ENCODE measurements around the gene BRD3.

The BRD3 gene

DNA sequence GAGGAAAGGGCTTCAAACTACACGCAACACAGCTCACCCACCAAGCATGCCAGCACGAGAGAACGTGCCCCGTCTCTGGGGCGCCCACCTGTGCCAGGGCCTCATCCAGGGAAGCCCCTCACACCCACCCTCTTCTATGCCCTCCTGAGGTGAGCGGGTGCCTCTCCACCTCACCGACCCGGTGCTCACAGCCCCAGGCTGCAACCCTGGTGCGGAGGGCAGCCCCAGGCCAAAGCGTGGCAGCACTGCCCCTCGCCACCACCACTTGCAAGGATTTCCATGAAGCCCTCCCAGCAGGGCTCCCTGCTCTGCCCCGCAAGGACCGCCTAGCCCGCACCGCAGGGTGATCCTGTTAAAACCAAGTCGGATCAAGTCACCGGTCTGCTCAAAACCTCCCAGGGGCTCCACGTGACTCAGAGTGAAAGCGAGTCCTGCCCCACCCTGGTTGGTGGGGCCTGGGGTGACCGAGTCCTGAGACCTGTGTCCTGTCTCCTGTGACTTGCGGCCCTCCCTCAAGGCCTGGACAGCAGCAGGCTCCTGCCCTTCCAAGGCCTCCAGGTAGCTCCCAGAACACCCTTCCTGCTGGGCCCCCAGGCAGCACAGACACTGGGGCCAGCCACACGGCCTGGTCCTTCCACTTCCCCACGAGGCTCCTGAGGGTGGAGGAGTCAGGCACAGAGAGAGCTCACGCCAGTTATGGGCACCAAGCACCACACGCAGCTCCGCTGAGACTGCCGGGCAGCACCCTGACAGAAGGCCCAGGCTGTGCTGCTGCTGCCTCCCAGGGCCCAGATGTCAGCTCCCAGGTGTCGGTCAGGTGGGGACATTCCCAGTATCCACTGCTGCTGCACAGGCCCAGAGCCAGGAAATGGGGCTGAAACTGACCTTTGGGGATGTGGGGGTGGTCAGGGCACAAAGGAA, 12.7 kb downstream of the BRD3 start:
- Histone ChIP-seq H3K27me3 (ENCODE audit: low read depth, low read length) (peaks cover 6% of the 10 kb centered on the region; the same call in 1 of the 2 replicates), H3K36me3 (replicated peaks; ENCODE audit: low read depth, low read length) (no peaks in the 10 kb centered on the region), H3K79me2 (ENCODE audit: low read length) (peaks cover 11% of the 10 kb centered on the region), H3K9ac (ENCODE audit: low read length) (no peak overlapping the region), H2AFZ (ENCODE audit: low read depth, low read length) (no peak overlapping the region), H3K4me1 (ENCODE audit: low read length) (peaks cover 9% of the 10 kb centered on the region), H4K20me1 (ENCODE audit: insufficient read depth, low read length) (peaks cover 71% of the 10 kb centered on the region), H3K4me2 (ENCODE audit: low read length) (no peak overlapping the region), H3K27ac (ENCODE audit: low read length) (no peak overlapping the region), H3K9me3 (ENCODE audit: insufficient read depth, low read length) (no peaks in the 10 kb centered on the region), H3K4me3 (ENCODE audit: low read length) (no peak overlapping the region)
- TF ChIP-seq, protein P1, sequence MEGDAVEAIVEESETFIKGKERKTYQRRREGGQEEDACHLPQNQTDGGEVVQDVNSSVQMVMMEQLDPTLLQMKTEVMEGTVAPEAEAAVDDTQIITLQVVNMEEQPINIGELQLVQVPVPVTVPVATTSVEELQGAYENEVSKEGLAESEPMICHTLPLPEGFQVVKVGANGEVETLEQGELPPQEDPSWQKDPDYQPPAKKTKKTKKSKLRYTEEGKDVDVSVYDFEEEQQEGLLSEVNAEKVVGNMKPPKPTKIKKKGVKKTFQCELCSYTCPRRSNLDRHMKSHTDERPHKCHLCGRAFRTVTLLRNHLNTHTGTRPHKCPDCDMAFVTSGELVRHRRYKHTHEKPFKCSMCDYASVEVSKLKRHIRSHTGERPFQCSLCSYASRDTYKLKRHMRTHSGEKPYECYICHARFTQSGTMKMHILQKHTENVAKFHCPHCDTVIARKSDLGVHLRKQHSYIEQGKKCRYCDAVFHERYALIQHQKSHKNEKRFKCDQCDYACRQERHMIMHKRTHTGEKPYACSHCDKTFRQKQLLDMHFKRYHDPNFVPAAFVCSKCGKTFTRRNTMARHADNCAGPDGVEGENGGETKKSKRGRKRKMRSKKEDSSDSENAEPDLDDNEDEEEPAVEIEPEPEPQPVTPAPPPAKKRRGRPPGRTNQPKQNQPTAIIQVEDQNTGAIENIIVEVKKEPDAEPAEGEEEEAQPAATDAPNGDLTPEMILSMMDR (IDR thresholded peaks at IDR 0.05; ENCODE audit: low read depth, low read length), result no peak
- no peak for TF ChIP-seq EZH2phosphoT487 (IDR thresholded peaks at IDR 0.05; ENCODE audit: low read depth)

DNA sequence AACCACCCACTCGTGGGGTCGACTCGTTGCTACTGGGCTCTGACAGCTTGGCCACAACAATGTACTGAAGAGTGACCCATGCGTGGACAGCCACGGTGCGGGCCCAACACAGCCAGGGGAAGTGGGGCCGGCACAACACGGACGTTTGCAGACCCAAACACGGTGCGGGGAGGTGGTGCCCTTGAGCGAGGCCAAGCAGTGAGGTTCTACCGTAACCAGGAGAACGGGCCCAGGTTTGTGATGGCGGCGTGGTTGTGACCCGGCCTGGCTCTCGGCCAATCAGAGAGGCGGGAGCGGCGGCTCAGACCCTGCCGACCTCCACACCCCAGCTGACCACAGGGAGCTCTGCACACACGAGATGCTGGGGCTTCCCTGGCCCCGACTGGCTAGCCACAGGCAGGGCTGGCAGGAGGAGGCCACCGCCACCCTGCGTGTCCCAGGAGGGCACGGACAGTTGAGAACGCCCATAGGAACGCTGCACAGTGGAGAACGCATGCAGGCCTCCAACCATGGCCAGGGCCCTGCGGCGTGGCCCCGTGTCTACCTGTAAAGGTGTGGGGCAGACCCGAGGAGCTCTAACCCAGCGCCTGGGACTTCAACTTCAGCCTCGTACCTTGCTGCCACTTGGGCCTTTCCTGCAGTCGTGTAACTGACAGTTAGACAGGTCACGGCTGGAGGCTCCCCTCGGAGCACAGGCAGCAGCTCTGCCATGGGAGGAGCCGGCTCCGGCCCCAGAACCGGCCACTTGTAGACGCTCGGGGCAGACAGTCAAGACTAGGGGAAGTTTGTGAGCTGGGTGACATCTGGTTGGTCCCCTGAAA, 13.7 kb downstream of the BRD3 start:
- H2AFZ ChIP-seq (ENCODE audit: low read depth, low read length), result no peak overlapping the region
- H3K9ac ChIP-seq (ENCODE audit: low read length), result no peak overlapping the region
- H4K20me1 ChIP-seq (ENCODE audit: insufficient read depth, low read length), result peaks cover 62% of the 10 kb centered on the region
- H3K4me1 ChIP-seq (ENCODE audit: low read length), result no peaks in the 10 kb centered on the region
- no peak overlapping the region for H3K4me2 ChIP-seq (ENCODE audit: low read length)
- H3K27ac ChIP-seq (ENCODE audit: low read length), result no peak overlapping the region
- H3K9me3 ChIP-seq (ENCODE audit: insufficient read depth, low read length), result no peaks in the 10 kb centered on the region
- H3K4me3 ChIP-seq (ENCODE audit: low read length), result no peak overlapping the region
- H3K79me2 ChIP-seq (ENCODE audit: low read length), result peaks cover 5% of the 10 kb centered on the region; the same call in 1 of the 2 replicates
- TF ChIP-seq, protein P1 (IDR thresholded peaks at IDR 0.05; ENCODE audit: low read depth, low read length), result no peak
- no peak for TF ChIP-seq EZH2phosphoT487 (IDR thresholded peaks at IDR 0.05; ENCODE audit: low read depth)
- no peaks in the 10 kb centered on the region for H3K36me3 ChIP-seq (replicated peaks; ENCODE audit: low read depth, low read length)
- H3K27me3 ChIP-seq (ENCODE audit: low read depth, low read length), result peaks cover 3% of the 10 kb centered on the region; the same call in 1 of the 2 replicates

DNA sequence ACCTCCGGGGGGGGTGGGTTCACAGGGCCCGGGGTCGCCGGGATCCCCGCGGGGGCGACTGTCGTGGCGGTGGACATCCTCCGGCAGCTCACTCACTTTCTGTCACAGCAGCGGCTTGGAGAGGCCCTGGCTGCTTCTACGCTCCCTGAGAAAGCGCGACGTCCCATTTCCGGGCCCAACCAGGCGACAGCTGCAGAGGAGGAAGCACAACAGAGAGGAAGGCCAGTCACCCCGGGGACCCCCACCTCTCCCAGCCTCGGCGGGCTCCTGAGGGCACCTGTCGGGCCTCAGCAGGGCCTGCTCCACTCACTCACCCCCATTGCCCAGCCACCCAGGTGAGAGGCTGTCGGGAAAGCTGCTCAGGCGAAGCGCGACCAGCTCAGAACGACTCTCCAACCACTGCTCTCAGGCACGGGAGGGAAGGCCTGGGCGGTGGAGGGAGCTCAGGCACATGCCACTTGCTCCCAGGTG, 14.4 kb downstream of the BRD3 start:
- no peaks in the 10 kb centered on the region for H3K4me1 ChIP-seq (ENCODE audit: low read length)

More for the DNA sequence above, 14.4 kb downstream of the BRD3 start:
- TF ChIP-seq, protein P1 (IDR thresholded peaks at IDR 0.05; ENCODE audit: low read depth, low read length), result no peak
- no peak overlapping the region for H3K4me3 ChIP-seq (ENCODE audit: low read length)
- H3K4me2 ChIP-seq (ENCODE audit: low read length), result no peak overlapping the region
- peaks cover 55% of the 10 kb centered on the region for H4K20me1 ChIP-seq (ENCODE audit: insufficient read depth, low read length)
- H3K36me3 ChIP-seq (replicated peaks; ENCODE audit: low read depth, low read length), result peaks cover 1% of the 10 kb centered on the region
- H3K79me2 ChIP-seq (ENCODE audit: low read length), result peaks cover 5% of the 10 kb centered on the region; the same call in 1 of the 2 replicates
- no peak overlapping the region for H2AFZ ChIP-seq (ENCODE audit: low read depth, low read length)
- no peaks in the 10 kb centered on the region for H3K9me3 ChIP-seq (ENCODE audit: insufficient read depth, low read length)
- H3K27ac ChIP-seq (ENCODE audit: low read length), result no peak overlapping the region
- H3K9ac ChIP-seq (ENCODE audit: low read length), result no peak overlapping the region
- no peaks in the 10 kb centered on the region for H3K27me3 ChIP-seq (ENCODE audit: low read depth, low read length)
